Suprapubic skin (tissue), 4 donors: ENCODE results near the gene RGS6.

ENCODE experiments used
- EP300 ChIP-seq: sonication (generic); formaldehyde crosslinking; IDR thresholded peaks from one replicate; pipeline ENCODE4 v1.6.1; 2017; ENCODE audit warnings: antibody characterized with exemption
- POLR2A ChIP-seq, 2 donors: fragments of 450-650 bp; IDR thresholded peaks; one replicate each; pipeline ENCODE4 v1.6.1; 2017; ENCODE audit warnings: antibody characterized with exemption in 2 of 2, mild to moderate bottlenecking in 2 of 2, moderate library complexity in 2 of 2
- POLR2AphosphoS5 ChIP-seq, 3 donors: sonication (generic); formaldehyde crosslinking; IDR thresholded peaks; one replicate each; pipeline ENCODE4 v1.6.1; 2017; ENCODE audit warnings: antibody characterized with exemption in 3 of 3
- TF ChIP-seq, protein P1 (sequence below), 2 donors: fragments of 200-600 bp in 1 of 2; fragments of 450-650 bp in 1 of 2; sonication (generic) in 1 of 2; IDR thresholded peaks; one replicate each; pipeline ENCODE4 v1.5.1; 2016 to 2019; ENCODE audit warnings: antibody characterized with exemption in 2 of 2, mild to moderate bottlenecking in 1 of 2, moderate library complexity in 1 of 2

DNA sequence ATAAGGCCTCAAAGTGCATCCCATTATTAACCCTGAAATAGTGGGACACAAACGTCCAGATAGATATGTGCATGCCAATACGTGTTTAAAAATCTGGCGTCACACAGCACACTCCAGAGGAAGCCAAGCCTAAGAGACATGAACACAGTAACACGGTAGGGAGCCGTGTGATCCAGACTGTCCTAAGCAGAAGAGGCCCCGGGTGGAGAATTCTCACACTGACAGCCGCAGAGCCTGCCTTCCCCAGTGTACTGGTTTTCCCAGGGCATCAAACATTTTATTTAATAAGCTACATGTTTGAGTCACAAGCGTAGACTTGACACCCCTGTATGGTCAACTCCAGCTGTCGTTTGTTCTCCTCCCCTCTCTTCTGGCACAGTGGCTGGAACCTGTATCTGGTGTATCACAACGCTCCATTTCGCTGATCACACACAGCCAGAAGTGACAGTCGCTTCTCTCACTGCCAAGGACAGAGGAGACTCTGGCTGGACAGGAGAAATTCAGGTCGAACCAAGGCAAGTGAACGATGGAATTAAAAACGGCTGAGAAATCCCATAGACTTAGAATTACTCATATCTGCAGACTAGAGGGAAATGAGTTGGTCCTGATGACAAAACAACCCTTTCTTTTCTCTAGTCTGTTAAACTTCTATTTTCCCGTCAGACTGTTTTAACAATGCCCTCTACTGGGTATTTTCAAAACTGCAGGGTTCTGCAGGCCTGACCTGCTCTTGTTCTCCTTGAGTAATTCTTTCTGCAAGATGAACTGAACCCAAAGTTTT lies 359.9 kb downstream of the RGS6 start:
- TF ChIP-seq, protein P1, sequence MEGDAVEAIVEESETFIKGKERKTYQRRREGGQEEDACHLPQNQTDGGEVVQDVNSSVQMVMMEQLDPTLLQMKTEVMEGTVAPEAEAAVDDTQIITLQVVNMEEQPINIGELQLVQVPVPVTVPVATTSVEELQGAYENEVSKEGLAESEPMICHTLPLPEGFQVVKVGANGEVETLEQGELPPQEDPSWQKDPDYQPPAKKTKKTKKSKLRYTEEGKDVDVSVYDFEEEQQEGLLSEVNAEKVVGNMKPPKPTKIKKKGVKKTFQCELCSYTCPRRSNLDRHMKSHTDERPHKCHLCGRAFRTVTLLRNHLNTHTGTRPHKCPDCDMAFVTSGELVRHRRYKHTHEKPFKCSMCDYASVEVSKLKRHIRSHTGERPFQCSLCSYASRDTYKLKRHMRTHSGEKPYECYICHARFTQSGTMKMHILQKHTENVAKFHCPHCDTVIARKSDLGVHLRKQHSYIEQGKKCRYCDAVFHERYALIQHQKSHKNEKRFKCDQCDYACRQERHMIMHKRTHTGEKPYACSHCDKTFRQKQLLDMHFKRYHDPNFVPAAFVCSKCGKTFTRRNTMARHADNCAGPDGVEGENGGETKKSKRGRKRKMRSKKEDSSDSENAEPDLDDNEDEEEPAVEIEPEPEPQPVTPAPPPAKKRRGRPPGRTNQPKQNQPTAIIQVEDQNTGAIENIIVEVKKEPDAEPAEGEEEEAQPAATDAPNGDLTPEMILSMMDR (IDR thresholded peaks at IDR 0.05) = peak in 1 of 2 donors; percentile 50
- TF ChIP-seq EP300 = no peak
- TF ChIP-seq POLR2A (IDR thresholded peaks at IDR 0.05) = no peak
- no peak for TF ChIP-seq POLR2AphosphoS5 (IDR thresholded peaks at IDR 0.05)
